MCF 10A (cell line): ENCODE measurements around the gene PLS1. TPM values are rescaled to one million over a fixed set of nuclear protein-coding genes. Genes with fewer than 3 reads are reported as not detected.

ENCODE experiments used
- BruUV-seq: library from RNA; stranded (reverse); fragments of 400-500 nt; replicated peaks from 2 replicates; lab custom pipeline; 2021; lab: Mats Ljungman, UMichigan
- CTCF ChIA-PET: fragments of 300-600 bp; sonication (Branson Sonifier 250); formaldehyde crosslinking; extraction: SDS; loops from one replicate; lab custom pipeline; 2021; ENCODE audit warnings: antibody characterized with exemption, inconsistent platforms; lab: Yijun Ruan, JAX
- POLR2A ChIA-PET: fragments of 300-600, 350-650 bp; sonication (Branson Sonifier 250); formaldehyde crosslinking; extraction: SDS; loops from one replicate; lab custom pipeline; 2020; ENCODE audit warnings: antibody characterized with exemption, inconsistent platforms; lab: Yijun Ruan, JAX
- DNase-seq: peaks from one replicate; pipeline ENCODE4 v3.0.0-alpha.2; 2018; ENCODE audit not compliant: unreplicated experiment
- H3K27ac Mint-ChIP-seq: one replicate; pipeline ENCODE4 v1.8.0; 2022; ENCODE audit warnings: mild to moderate bottlenecking, low read depth, mixed read lengths; ENCODE audit not compliant: unreplicated experiment
- H3K27me3 Mint-ChIP-seq: one replicate; pipeline ENCODE4 v1.8.0; 2022; ENCODE audit warnings: mixed read lengths; ENCODE audit not compliant: insufficient read depth, unreplicated experiment
- H3K36me3 Mint-ChIP-seq: one replicate; pipeline ENCODE4 v1.8.0; 2022; ENCODE audit warnings: mild to moderate bottlenecking, moderate library complexity, mixed read lengths; ENCODE audit not compliant: insufficient read depth, unreplicated experiment
- H3K4me1 Mint-ChIP-seq: one replicate; pipeline ENCODE4 v1.8.0; 2022; ENCODE audit warnings: mixed read lengths; ENCODE audit not compliant: insufficient read depth, unreplicated experiment
- H3K4me3 Mint-ChIP-seq: one replicate; pipeline ENCODE4 v1.8.0; 2022; ENCODE audit warnings: mild to moderate bottlenecking, moderate library complexity, mixed read lengths; ENCODE audit not compliant: unreplicated experiment
- H3K9me3 Mint-ChIP-seq: one replicate; pipeline ENCODE4 v1.8.0; 2022; ENCODE audit warnings: mixed read lengths; ENCODE audit not compliant: unreplicated experiment
- CTCF ChIP-seq: fragments of 200-600 bp; IDR thresholded peaks from one replicate; pipeline ENCODE4 v1.8.0; 2022; ENCODE audit warnings: antibody characterized with exemption, mild to moderate bottlenecking; ENCODE audit not compliant: unreplicated experiment
- intact Hi-C: fragments of 100-400 bp; cut with micrococcal nuclease; formaldehyde crosslinking; loops from 2 replicates; pipeline ENCODE4 v1.14.1; 2022
- total RNA-seq: library from RNA; stranded (reverse); gene quantifications from 2 replicates; pipeline ENCODE4 v1.2.3, GENCODE V29; 2022

PLS1 gene
- total RNA-seq, 1 experiment from 2014 or later = 7.3 TPM

DNA sequence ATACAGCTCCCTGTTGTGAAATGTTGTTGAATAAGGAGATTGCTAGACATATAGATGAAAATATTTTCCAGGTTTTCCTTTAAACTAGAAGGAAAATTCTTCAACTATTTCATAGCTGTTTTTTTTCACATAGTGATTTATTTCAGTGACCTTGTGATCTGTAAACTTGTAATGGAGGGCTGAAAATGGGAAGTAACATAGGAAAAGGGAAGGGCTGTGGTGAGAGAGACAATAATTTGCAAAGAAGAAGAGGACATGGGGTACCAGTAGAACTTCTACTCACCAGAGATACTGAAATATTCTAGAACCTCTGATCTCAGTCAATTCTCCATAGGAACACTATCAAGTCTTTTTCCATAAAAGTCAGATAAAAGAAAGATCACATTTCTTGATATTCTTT lies 60.4 kb downstream of the PLS1 start:
- no TSS peak for BruUV-seq
- no peaks in the 10 kb centered on the region for H3K27me3 Mint-ChIP-seq
- POLR2A ChIA-PET = interaction anchor here (0.6 to 1.0 kb wide), 2 partner anchors 19 to 29 kb away, joined by 3 to 4 read pairs; no protein-coding TSS in a partner anchor
- intact Hi-C loops = no loop called here
- H3K4me1 Mint-ChIP-seq = no peaks in the 10 kb centered on the region
- H3K27ac Mint-ChIP-seq = no peak overlapping the region
- no peak for TF ChIP-seq CTCF
- CTCF ChIA-PET = interaction anchor here (0.5 to 0.9 kb wide), 3 partner anchors 10 to 321 kb away, joined by 3 to 5 read pairs (median 3); no protein-coding TSS in a partner anchor
- DNase-seq = no peak
- H3K4me3 Mint-ChIP-seq = no peak overlapping the region
- no peaks in the 10 kb centered on the region for H3K9me3 Mint-ChIP-seq
- no peaks in the 10 kb centered on the region for H3K36me3 Mint-ChIP-seq

DNA sequence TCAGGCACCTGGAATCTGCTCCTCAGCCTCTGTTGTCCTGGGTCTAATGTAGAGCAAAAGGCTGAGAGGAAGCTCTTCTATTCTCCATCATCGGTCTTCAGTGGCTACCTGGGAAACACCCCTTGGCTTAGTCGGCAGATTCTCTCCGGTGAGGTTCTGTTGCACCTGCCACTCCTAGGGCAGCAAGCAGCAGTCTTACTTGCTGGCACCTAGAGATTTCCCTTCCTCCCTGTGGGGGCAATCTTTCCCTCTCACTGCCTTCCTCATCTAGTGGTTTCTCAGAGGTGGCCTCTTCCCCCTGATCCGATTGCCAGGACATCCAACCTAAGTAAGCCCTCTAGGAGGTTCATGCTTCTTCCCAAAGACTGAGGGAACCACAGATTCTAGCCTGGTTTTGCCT lies 60.8 kb downstream of the PLS1 start:
- Mint-ChIP-seq H3K9me3 (no peaks in the 10 kb centered on the region), H3K4me3 (no peak overlapping the region), H3K4me1 (no peaks in the 10 kb centered on the region), H3K27me3 (no peaks in the 10 kb centered on the region), H3K36me3 (no peaks in the 10 kb centered on the region), H3K27ac (no peak overlapping the region)
- TF ChIP-seq CTCF = no peak
- DNase-seq = no peak
- ChIA-PET POLR2A (interaction anchor here (1.0 kb wide), 1 partner anchor 18 kb away, joined by 3 read pairs; no protein-coding TSS in a partner anchor), CTCF (interaction anchor here (0.5 to 0.9 kb wide), 2 partner anchors 10 to 321 kb away, joined by 3 read pairs; no protein-coding TSS in a partner anchor)
- no TSS peak for BruUV-seq
- intact Hi-C loops = no loop called here

- no peak overlapping the region for H3K27ac Mint-ChIP-seq
- no peaks in the 10 kb centered on the region for H3K9me3 Mint-ChIP-seq
- no peak for TF ChIP-seq CTCF
- no peaks in the 10 kb centered on the region for H3K36me3 Mint-ChIP-seq
- no peaks in the 10 kb centered on the region for H3K27me3 Mint-ChIP-seq
- BruUV-seq = no TSS peak
- DNase-seq = no peak
- ChIA-PET POLR2A (interaction anchor here (1.1 kb wide), 1 partner anchor 64 kb away, joined by 3 read pairs; the partner anchor contains the start of gene PLS1), CTCF (interaction anchor here (0.6 to 1.6 kb wide), 4 partner anchors 9 to 165 kb away, joined by 3 to 6 read pairs (median 3); no protein-coding TSS in a partner anchor)
- H3K4me3 Mint-ChIP-seq = no peak overlapping the region
- intact Hi-C loops = no loop called here
- H3K4me1 Mint-ChIP-seq = no peaks in the 10 kb centered on the region
Observed at GRCh38 chr3:142660383-142660782, 64.2 kb downstream of the PLS1 start.

GRCh38 chr3:142660893-142661292 lies 64.7 kb downstream of the PLS1 start:
- Mint-ChIP-seq H3K9me3 (no peaks in the 10 kb centered on the region), H3K27me3 (no peaks in the 10 kb centered on the region), H3K27ac (no peak overlapping the region), H3K4me3 (no peak overlapping the region), H3K36me3 (no peaks in the 10 kb centered on the region), H3K4me1 (no peaks in the 10 kb centered on the region)
- TF ChIP-seq CTCF = no peak
- ChIA-PET POLR2A (interaction anchor here (1.0 to 1.1 kb wide), 2 partner anchors 65 to 82 kb away, joined by 3 to 4 read pairs; partner anchors contain the start of genes ATR and PLS1), CTCF (interaction anchor here (0.6 to 1.6 kb wide), 5 partner anchors 9 to 168 kb away, joined by 3 to 6 read pairs (median 3); no protein-coding TSS in a partner anchor)
- DNase-seq = no peak
- no TSS peak for BruUV-seq
- intact Hi-C loops = no loop called here
